ENCODE results near the gene SLC15A5.

Gene SLC15A5

GRCh38 chr12:16198884-16199283, 78.6 kb downstream of the SLC15A5 start (continued):
- TF ChIP-seq ZBTB10 (tag by site-specific recombination; IDR thresholded peaks at IDR 0.05) (no peak), ZNF621 (tag by site-specific recombination; IDR thresholded peaks at IDR 0.05) (no peak), SCRT1 (tag by site-specific recombination; IDR thresholded peaks at IDR 0.05; ENCODE audit: borderline replicate concordance) (no peak), ZNF654 (tag by site-specific recombination; IDR thresholded peaks at IDR 0.05; ENCODE audit: low read depth) (no peak), ZNF747 (tag by site-specific recombination; IDR thresholded peaks at IDR 0.05) (no peak), ZNF174 (tag by site-specific recombination; IDR thresholded peaks at IDR 0.05) (no peak), ZNF521 (tag by site-specific recombination; IDR thresholded peaks at IDR 0.05) (no peak)
- TF ChIP-seq, protein P1, sequence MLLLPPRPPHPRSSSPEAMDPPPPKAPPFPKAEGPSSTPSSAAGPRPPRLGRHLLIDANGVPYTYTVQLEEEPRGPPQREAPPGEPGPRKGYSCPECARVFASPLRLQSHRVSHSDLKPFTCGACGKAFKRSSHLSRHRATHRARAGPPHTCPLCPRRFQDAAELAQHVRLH (tag by site-specific recombination; IDR thresholded peaks at IDR 0.05) = no peak
- TF ChIP-seq, protein P2, sequence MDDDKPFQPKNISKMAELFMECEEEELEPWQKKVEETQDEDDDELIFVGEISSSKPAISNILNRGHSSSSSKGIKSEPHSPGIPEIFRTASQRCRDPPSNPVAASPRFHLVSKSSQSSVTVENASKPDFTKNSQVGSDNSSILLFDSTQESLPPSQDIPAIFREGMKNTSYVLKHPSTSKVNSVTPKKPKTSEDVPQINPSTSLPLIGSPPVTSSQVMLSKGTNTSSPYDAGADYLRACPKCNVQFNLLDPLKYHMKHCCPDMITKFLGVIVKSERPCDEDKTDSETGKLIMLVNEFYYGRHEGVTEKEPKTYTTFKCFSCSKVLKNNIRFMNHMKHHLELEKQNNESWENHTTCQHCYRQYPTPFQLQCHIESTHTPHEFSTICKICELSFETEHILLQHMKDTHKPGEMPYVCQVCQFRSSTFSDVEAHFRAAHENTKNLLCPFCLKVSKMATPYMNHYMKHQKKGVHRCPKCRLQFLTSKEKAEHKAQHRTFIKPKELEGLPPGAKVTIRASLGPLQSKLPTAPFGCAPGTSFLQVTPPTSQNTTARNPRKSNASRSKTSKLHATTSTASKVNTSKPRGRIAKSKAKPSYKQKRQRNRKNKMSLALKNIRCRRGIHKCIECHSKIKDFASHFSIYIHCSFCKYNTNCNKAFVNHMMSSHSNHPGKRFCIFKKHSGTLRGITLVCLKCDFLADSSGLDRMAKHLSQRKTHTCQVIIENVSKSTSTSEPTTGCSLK (tag by site-specific recombination; IDR thresholded peaks at IDR 0.05) = no peak

DNA sequence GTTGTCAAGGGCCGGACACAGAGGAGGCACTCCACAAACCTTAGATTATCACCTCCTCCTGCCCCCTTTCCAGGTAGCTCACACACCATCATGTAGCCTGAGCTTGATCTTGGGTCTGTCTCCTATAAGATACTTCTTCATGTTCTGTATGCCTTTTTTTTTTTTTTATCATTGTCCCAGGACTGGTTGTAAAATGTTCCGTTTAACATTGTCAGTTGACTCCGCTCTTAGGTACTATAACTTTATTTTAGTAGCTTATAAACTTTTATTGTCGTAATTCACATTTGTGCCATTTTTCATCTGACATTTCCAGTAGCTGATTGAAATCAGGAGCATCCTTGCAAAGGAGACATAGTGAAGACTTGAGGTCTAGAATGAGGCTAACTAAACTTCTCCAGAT, 79.9 kb downstream of the SLC15A5 start:
- Histone ChIP-seq H3K4me3 (ENCODE audit: low read depth, low read length) (no peak overlapping the region), H3K4me1 (ENCODE audit: control insufficient read depth, insufficient read depth, low read length) (no peaks in the 10 kb centered on the region), H3K27ac (ENCODE audit: extremely low read depth, low read depth, low read length) (no peak overlapping the region), H3K36me3 (ENCODE audit: control insufficient read depth in 2 of 2, insufficient read depth in 1 of 2, low read length in 2 of 2) (no peaks in the 10 kb centered on the region), H3K9me3 (ENCODE audit: control insufficient read depth, insufficient read depth, low read depth, low read length) (no peaks in the 10 kb centered on the region)
- TF ChIP-seq, protein P3, sequence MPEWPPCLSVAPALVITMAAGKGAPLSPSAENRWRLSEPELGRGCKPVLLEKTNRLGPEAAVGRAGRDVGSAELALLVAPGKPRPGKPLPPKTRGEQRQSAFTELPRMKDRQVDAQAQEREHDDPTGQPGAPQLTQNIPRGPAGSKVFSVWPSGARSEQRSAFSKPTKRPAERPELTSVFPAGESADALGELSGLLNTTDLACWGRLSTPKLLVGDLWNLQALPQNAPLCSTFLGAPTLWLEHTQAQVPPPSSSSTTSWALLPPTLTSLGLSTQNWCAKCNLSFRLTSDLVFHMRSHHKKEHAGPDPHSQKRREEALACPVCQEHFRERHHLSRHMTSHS (tag by site-specific recombination; IDR thresholded peaks at IDR 0.05) = no peak
- TF ChIP-seq ZNF521 (tag by site-specific recombination; IDR thresholded peaks at IDR 0.05) (no peak), MZF1 (tag by site-specific recombination; IDR thresholded peaks at IDR 0.05; ENCODE audit: borderline replicate concordance) (no peak), PATZ1 (tag by site-specific recombination; IDR thresholded peaks at IDR 0.05) (no peak), ZBTB8A (tag by site-specific recombination; IDR thresholded peaks at IDR 0.05) (no peak), ZSCAN4 (tag by site-specific recombination; IDR thresholded peaks at IDR 0.05) (no peak), ZNF792 (tag by site-specific recombination; IDR thresholded peaks at IDR 0.05) (no peak)
- CTCF ChIA-PET = no interaction called here
- POLR2A ChIA-PET = no interaction called here
